HCT116 (cell line): Measurements from ENCODE around the gene CADPS. TPM values are rescaled to one million over a fixed set of nuclear protein-coding genes. Genes with fewer than 3 reads are reported as not detected.

Experiments used
- ATAC-seq: fragments of 200-7000 bp; cut with Tn5 transposase; 2 replicates; pipeline ENCODE4 v1.9.1; 2020; ENCODE audit warnings: mild to moderate bottlenecking, moderate library complexity
- BruUV-seq: library from RNA; stranded (reverse); fragments of 400-500 nt; replicated peaks from 2 replicates; lab custom pipeline; 2021; lab: Mats Ljungman, UMichigan
- CTCF ChIA-PET: fragments of 300-600 bp; sonication (Branson Sonifier 250); formaldehyde crosslinking; loops from one replicate; lab custom pipeline; 2021; ENCODE audit warnings: antibody characterized with exemption; lab: Charles Lee
- POLR2A ChIA-PET: fragments of 300-600, 350-600 bp; sonication (Branson Sonifier 250); formaldehyde crosslinking; loops from one replicate; lab custom pipeline; 2021; ENCODE audit warnings: antibody characterized with exemption; lab: Charles Lee
- RAD21 ChIA-PET, 2 experiments: fragments of 300-600 bp; sonication (Branson Sonifier 250); formaldehyde crosslinking; loops; one replicate each; lab custom pipeline; 2023; ENCODE audit warnings: low total read pairs in 2 of 2; ENCODE audit not compliant: uncharacterized antibody in 2 of 2, unreplicated experiment in 2 of 2, low non-redundant PET in 1 of 2; lab: Charles Lee
- DNase-seq: peaks from one replicate; pipeline ENCODE4 v3.0.0-alpha.2; 2010; ENCODE audit warnings: low read depth, low spot score
- H2AFZ ChIP-seq: fragments of 200-600 bp; shearing (Covaris generic), sonication (generic); 2 replicates; pipeline ENCODE4 v1.6.1; 2017; ENCODE audit warnings: low read depth, mixed run types, mixed read lengths, antibody characterized with exemption, low read length; ENCODE audit not compliant: poor library complexity, severe bottlenecking
- H3K27ac ChIP-seq: 2 replicates; pipeline ENCODE4 v1.5.1; 2012; ENCODE audit warnings: low read depth, low read length
- H3K27me3 ChIP-seq: fragments of 200-600 bp; sonication (generic); 2 replicates; pipeline ENCODE4 v1.6.1; 2016; ENCODE audit warnings: mixed run types, low read length, mixed read lengths; ENCODE audit not compliant: insufficient read depth
- H3K36me3 ChIP-seq, 2 experiments: fragments of 200-500 bp in 1 of 2; fragments of 200-600 bp in 1 of 2; sonication (Bioruptor generic) in 1 of 2; sonication (generic) in 1 of 2; 2 replicates each; pipeline versions ENCODE4 v1.5.1 to v1.6.1; 2014 to 2016; ENCODE audit warnings: low read length in 2 of 2, inconsistent platforms in 1 of 2, mixed read lengths in 1 of 2, mixed run types in 1 of 2; ENCODE audit not compliant: insufficient read depth in 2 of 2, control insufficient read depth in 1 of 2
- H3K4me1 ChIP-seq, 2 experiments: fragments of 200-600 bp in 1 of 2; sonication (generic) in 1 of 2; 2 replicates each; pipeline versions ENCODE4 v1.5.1 to v1.6.1; 2012 to 2017; ENCODE audit warnings: low read length in 2 of 2, inconsistent platforms in 1 of 2, mild to moderate bottlenecking in 1 of 2, mixed read lengths in 1 of 2, mixed run types in 1 of 2, moderate library complexity in 1 of 2; ENCODE audit not compliant: insufficient read depth in 2 of 2, control insufficient read depth in 1 of 2
- H3K4me2 ChIP-seq: fragments of 200-600 bp; sonication (generic); 2 replicates; pipeline ENCODE4 v1.6.1; 2017; ENCODE audit warnings: mixed run types, low read length, mixed read lengths
- H3K4me3 ChIP-seq, 2 experiments: fragments of 200-600 bp in 1 of 2; sonication (generic) in 1 of 2; replicated peaks in 1 of 2; 2 replicates each; pipeline ENCODE4 v1.5.1; 2011 to 2016; ENCODE audit warnings: low read length in 2 of 2, control low read depth in 1 of 2, low read depth in 1 of 2, mild to moderate bottlenecking in 1 of 2, mixed read lengths in 1 of 2, mixed run types in 1 of 2
- H3K79me2 ChIP-seq: fragments of 200-600 bp; sonication (generic); 2 replicates; pipeline ENCODE4 v1.6.1; 2017; ENCODE audit warnings: mild to moderate bottlenecking, mixed run types, low read length, moderate library complexity, mixed read lengths; ENCODE audit not compliant: insufficient read depth
- H3K9ac ChIP-seq: fragments of 200-600 bp; sonication (generic); 2 replicates; pipeline ENCODE4 v1.6.1; 2016; ENCODE audit warnings: low read length, mixed read lengths
- H3K9me2 ChIP-seq: fragments of 200-600 bp; sonication (generic), shearing (Covaris generic); 2 replicates; pipeline ENCODE4 v1.6.1; 2017; ENCODE audit warnings: mixed run types, mild to moderate bottlenecking, moderate library complexity; ENCODE audit not compliant: insufficient read depth
- H3K9me3 ChIP-seq, 2 experiments: fragments of 200-500 bp in 1 of 2; fragments of 200-600 bp in 1 of 2; sonication (Bioruptor generic) in 1 of 2; sonication (generic) in 1 of 2; 2 replicates each; pipeline ENCODE4 v1.6.1; 2014 to 2017; ENCODE audit warnings: low read length in 2 of 2, mixed read lengths in 2 of 2, inconsistent platforms in 1 of 2, low read depth in 1 of 2, mild to moderate bottlenecking in 1 of 2, mixed run types in 1 of 2, moderate library complexity in 1 of 2; ENCODE audit not compliant: control insufficient read depth in 1 of 2, insufficient read depth in 1 of 2
- H4K20me1 ChIP-seq: fragments of 200-600 bp; sonication (generic), shearing (Covaris generic); 2 replicates; pipeline ENCODE4 v1.6.1; 2017; ENCODE audit warnings: mixed run types, mild to moderate bottlenecking, moderate library complexity; ENCODE audit not compliant: insufficient read depth
- CEBPB ChIP-seq: IDR thresholded peaks from 2 replicates; pipeline ENCODE4 v1.6.1; 2012; ENCODE audit warnings: low read depth
- EGR1 ChIP-seq: IDR thresholded peaks from 2 replicates; pipeline ENCODE4 v1.6.1; 2012; ENCODE audit warnings: low read depth
- ELF1 ChIP-seq: IDR thresholded peaks from 2 replicates; pipeline ENCODE4 v1.6.1; 2012; ENCODE audit warnings: low read depth, borderline replicate concordance
- EZH2 ChIP-seq: fragments of 200-600 bp; sonication (generic); IDR thresholded peaks from 2 replicates; pipeline ENCODE4 v1.6.1; 2017; ENCODE audit warnings: antibody characterized with exemption, mixed run types
- EZH2phosphoT487 ChIP-seq: fragments of 200-600 bp; IDR thresholded peaks from 2 replicates; pipeline ENCODE4 v1.6.1; 2018; ENCODE audit warnings: antibody characterized with exemption, borderline replicate concordance
- JUND ChIP-seq: IDR thresholded peaks from 2 replicates; pipeline ENCODE4 v1.6.1; 2012
- POLR2A ChIP-seq: IDR thresholded peaks from 2 replicates; pipeline ENCODE4 v1.7.0; 2011; ENCODE audit warnings: borderline replicate concordance; ENCODE audit not compliant: insufficient read depth, insufficient read length; ENCODE audit errors: extremely low read depth
- RAD21 ChIP-seq: IDR thresholded peaks from 2 replicates; pipeline ENCODE4 v1.6.1; 2012; ENCODE audit warnings: low read depth, mild to moderate bottlenecking
- SP1 ChIP-seq: IDR thresholded peaks from 2 replicates; pipeline ENCODE4 v1.6.1; 2012; ENCODE audit warnings: low read depth
- SRF ChIP-seq: IDR thresholded peaks from 2 replicates; pipeline ENCODE4 v1.6.1; 2012; ENCODE audit warnings: low read depth
- ZFX ChIP-seq: fragments of 450-650 bp; IDR thresholded peaks from 2 replicates; pipeline ENCODE4 v1.6.1; 2017
- ZNF274 ChIP-seq: fragments of 200-500 bp; sonication (Bioruptor generic); IDR thresholded peaks from 2 replicates; pipeline ENCODE4 v1.6.1; 2014; ENCODE audit warnings: mild to moderate bottlenecking, low read depth, low read length, inconsistent platforms
- intact Hi-C: fragments of 100-400 bp; cut with micrococcal nuclease; formaldehyde crosslinking; loops from 2 replicates; pipeline ENCODE4 v1.10.0; 2022
- total RNA-seq: library from RNA; stranded (reverse); gene quantifications from one replicate; pipeline ENCODE4 v1.2.1, GENCODE V29; 2021; ENCODE audit not compliant: unreplicated experiment
- TF ChIP-seq, protein P1 (sequence below): IDR thresholded peaks from 2 replicates; pipeline ENCODE4 v1.6.1; 2012; ENCODE audit warnings: low read depth
- TF ChIP-seq, protein P2 (sequence below): IDR thresholded peaks from 2 replicates; pipeline ENCODE4 v1.6.1; 2012
- TF ChIP-seq, protein P3 (sequence below): IDR thresholded peaks from 2 replicates; pipeline ENCODE4 v1.6.1; 2011; ENCODE audit warnings: mild to moderate bottlenecking, low read length, moderate library complexity; ENCODE audit not compliant: insufficient replicate concordance; ENCODE audit errors: extremely low read depth
- TF ChIP-seq, protein P4 (sequence below): IDR thresholded peaks from 2 replicates; pipeline ENCODE4 v1.6.1; 2012

CADPS gene
- total RNA-seq, 1 experiment from 2014 or later, result not detected

DNA sequence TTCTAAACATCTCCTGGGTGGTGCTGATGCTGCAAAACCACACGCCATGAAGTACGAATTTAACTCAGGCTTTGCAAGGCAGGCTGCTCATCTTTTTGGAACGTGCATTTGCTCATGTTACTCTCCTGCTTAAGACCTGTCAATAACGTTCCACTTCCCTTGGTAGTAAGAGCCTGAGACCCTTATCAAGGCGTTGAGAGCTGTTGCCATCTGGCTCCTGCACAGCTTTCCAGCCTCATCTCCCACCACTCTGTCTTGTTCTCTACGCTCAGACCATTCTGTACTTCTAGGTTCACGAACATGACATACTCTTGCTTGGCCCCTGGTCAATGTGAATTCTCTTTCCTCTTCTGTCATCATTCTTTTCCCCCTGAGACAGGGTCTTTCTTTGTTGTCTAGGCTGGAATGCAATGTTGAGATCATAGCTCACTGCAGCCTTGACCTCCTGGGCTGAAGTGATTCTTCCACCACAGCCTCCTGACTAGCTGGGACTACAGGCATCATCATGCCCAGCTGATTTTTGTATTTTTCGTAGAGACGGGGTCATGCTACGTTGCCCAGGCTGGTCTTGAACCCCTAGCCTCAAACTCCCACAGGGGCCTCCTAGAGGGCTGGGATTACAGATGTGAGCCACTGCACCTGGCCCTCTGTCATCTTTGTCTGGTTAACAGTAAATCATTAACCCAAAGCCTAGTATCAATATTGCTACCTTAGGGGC, 202.8 kb downstream of the CADPS start:
- intact Hi-C loops, result no loop called here
- Histone ChIP-seq H3K27me3 (peaks cover 8% of the 10 kb centered on the region), H3K4me3 (no peak overlapping the region), H3K4me1 (no peaks in the 10 kb centered on the region), H3K36me3 (no peaks in the 10 kb centered on the region), H3K4me2 (no peak overlapping the region), H3K9me3 (no peaks in the 10 kb centered on the region), H3K9ac (no peak overlapping the region), H2AFZ (no peak overlapping the region), H3K9me2 (no peaks in the 10 kb centered on the region), H3K27ac (no peak overlapping the region), H3K79me2 (no peaks in the 10 kb centered on the region), H4K20me1 (no peaks in the 10 kb centered on the region)
- CTCF ChIA-PET, result no interaction called here
- BruUV-seq, result no TSS peak
- ATAC-seq, result no peak
- TF ChIP-seq RAD21 (no peak), POLR2A (no peak), EZH2 (no peak), EZH2phosphoT487 (no peak), SP1 (no peak), EGR1 (no peak)
- DNase-seq, result no peak
- RAD21 ChIA-PET, result no interaction called here
- POLR2A ChIA-PET, result no interaction called here

DNA sequence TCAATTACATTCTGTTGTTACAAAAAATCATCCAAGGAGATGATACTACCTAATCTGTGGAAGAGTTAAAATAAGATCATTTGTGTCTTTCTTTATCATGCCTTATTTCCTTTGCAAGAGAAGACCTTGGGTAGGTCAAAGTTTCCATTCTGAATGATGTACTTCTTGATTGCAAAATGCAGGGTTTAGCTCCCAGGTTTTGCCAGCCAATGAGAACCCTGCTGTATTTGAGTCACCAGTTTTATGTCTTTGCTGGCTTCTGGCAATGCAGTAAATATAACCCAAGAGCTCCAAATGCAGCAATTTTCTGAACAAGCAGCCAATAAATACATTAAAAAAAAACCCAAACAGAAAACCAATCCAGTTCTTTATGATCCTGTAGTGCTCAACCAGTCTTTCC, 204.9 kb downstream of the CADPS start:
- Histone ChIP-seq H2AFZ (no peak overlapping the region), H3K4me2 (no peak overlapping the region), H3K27ac (no peak overlapping the region), H3K36me3 (no peaks in the 10 kb centered on the region), H3K79me2 (no peaks in the 10 kb centered on the region), H3K4me1 (no peaks in the 10 kb centered on the region), H3K9me3 (no peaks in the 10 kb centered on the region), H4K20me1 (no peaks in the 10 kb centered on the region), H3K9ac (no peak overlapping the region), H3K27me3 (peaks cover 8% of the 10 kb centered on the region), H3K9me2 (no peaks in the 10 kb centered on the region), H3K4me3 (no peak overlapping the region)
- ATAC-seq (no peak), DNase-seq (no peak)
- CTCF ChIA-PET, result no interaction called here
- intact Hi-C loops, result no loop called here
- POLR2A ChIA-PET, result no interaction called here
- no TSS peak for BruUV-seq
- RAD21 ChIA-PET, result no interaction called here
- no peak for TF ChIP-seq SP1
- TF ChIP-seq EZH2, result no peak
- TF ChIP-seq, protein P1, sequence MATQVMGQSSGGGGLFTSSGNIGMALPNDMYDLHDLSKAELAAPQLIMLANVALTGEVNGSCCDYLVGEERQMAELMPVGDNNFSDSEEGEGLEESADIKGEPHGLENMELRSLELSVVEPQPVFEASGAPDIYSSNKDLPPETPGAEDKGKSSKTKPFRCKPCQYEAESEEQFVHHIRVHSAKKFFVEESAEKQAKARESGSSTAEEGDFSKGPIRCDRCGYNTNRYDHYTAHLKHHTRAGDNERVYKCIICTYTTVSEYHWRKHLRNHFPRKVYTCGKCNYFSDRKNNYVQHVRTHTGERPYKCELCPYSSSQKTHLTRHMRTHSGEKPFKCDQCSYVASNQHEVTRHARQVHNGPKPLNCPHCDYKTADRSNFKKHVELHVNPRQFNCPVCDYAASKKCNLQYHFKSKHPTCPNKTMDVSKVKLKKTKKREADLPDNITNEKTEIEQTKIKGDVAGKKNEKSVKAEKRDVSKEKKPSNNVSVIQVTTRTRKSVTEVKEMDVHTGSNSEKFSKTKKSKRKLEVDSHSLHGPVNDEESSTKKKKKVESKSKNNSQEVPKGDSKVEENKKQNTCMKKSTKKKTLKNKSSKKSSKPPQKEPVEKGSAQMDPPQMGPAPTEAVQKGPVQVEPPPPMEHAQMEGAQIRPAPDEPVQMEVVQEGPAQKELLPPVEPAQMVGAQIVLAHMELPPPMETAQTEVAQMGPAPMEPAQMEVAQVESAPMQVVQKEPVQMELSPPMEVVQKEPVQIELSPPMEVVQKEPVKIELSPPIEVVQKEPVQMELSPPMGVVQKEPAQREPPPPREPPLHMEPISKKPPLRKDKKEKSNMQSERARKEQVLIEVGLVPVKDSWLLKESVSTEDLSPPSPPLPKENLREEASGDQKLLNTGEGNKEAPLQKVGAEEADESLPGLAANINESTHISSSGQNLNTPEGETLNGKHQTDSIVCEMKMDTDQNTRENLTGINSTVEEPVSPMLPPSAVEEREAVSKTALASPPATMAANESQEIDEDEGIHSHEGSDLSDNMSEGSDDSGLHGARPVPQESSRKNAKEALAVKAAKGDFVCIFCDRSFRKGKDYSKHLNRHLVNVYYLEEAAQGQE, result no peak
- TF ChIP-seq, protein P2, sequence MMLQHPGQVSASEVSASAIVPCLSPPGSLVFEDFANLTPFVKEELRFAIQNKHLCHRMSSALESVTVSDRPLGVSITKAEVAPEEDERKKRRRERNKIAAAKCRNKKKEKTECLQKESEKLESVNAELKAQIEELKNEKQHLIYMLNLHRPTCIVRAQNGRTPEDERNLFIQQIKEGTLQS, result no peak
- TF ChIP-seq, protein P3, sequence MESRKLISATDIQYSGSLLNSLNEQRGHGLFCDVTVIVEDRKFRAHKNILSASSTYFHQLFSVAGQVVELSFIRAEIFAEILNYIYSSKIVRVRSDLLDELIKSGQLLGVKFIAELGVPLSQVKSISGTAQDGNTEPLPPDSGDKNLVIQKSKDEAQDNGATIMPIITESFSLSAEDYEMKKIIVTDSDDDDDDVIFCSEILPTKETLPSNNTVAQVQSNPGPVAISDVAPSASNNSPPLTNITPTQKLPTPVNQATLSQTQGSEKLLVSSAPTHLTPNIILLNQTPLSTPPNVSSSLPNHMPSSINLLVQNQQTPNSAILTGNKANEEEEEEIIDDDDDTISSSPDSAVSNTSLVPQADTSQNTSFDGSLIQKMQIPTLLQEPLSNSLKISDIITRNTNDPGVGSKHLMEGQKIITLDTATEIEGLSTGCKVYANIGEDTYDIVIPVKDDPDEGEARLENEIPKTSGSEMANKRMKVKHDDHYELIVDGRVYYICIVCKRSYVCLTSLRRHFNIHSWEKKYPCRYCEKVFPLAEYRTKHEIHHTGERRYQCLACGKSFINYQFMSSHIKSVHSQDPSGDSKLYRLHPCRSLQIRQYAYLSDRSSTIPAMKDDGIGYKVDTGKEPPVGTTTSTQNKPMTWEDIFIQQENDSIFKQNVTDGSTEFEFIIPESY, result no peak
- TF ChIP-seq, protein P4, sequence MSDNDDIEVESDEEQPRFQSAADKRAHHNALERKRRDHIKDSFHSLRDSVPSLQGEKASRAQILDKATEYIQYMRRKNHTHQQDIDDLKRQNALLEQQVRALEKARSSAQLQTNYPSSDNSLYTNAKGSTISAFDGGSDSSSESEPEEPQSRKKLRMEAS, result no peak
- TF ChIP-seq EGR1, result no peak
- TF ChIP-seq ZNF274, result no peak
- no peak for TF ChIP-seq JUND
- TF ChIP-seq SRF, result no peak
- TF ChIP-seq CEBPB, result no peak
- TF ChIP-seq ELF1, result no peak
- TF ChIP-seq ZFX, result no peak
